NCI-H1694 treated with DMSO at 0.1 percent for 48 hours (cell line): Measurements from ENCODE around the gene KCNJ15.
"Not testable (repeated sequence)": the region's sequence is repeated elsewhere in the genome, so short reads cannot be mapped to it uniquely, and the experiment has no call there.

Experiments
- DNase-seq: peaks from one replicate; lab custom pipeline; 2025; lab: John Stamatoyannopoulos, UW

The KCNJ15 gene

GRCh38 chr21:38244885-38245869 lies 11.6 kb upstream of the KCNJ15 start:
- DNase-seq = no peak

GRCh38 chr21:38246511-38246910 lies 10.3 kb upstream of the KCNJ15 start:
- no peak for DNase-seq

GRCh38 chr21:38247054-38247453 lies 9.7 kb upstream of the KCNJ15 start:
- not testable (repeated sequence) for DNase-seq

- DNase-seq = no peak
Measured at GRCh38 chr21:38247738-38248510, 8.9 kb upstream of the KCNJ15 start.

GRCh38 chr21:38249256-38249655 lies 7.5 kb upstream of the KCNJ15 start:
- DNase-seq = no peak

- DNase-seq = no peak
Measured at GRCh38 chr21:38249696-38250278, 7.0 kb upstream of the KCNJ15 start.

GRCh38 chr21:38250991-38251418 lies 5.8 kb upstream of the KCNJ15 start:
- DNase-seq = no peak

- DNase-seq = no peak
Measured at GRCh38 chr21:38254970-38255369, 1.8 kb upstream of the KCNJ15 start.

GRCh38 chr21:38255571-38256117 lies 1.1 kb upstream of the KCNJ15 start:
- DNase-seq = no peak

GRCh38 chr21:38257667-38258066 lies 876 bp downstream of the KCNJ15 start:
- no peak for DNase-seq

- no peak for DNase-seq
Measured at GRCh38 chr21:38258521-38259485, 2.0 kb downstream of the KCNJ15 start.

- no peak for DNase-seq
Measured at GRCh38 chr21:38259665-38260064, 2.9 kb downstream of the KCNJ15 start.

- no peak for DNase-seq
Measured at GRCh38 chr21:38260426-38260825, 3.6 kb downstream of the KCNJ15 start.

- no peak for DNase-seq
Measured at GRCh38 chr21:38261851-38262250, 5.1 kb downstream of the KCNJ15 start.

- DNase-seq = no peak
Measured at GRCh38 chr21:38263493-38263892, 6.7 kb downstream of the KCNJ15 start.

- DNase-seq = no peak
Measured at GRCh38 chr21:38264571-38264970, 7.8 kb downstream of the KCNJ15 start.

- DNase-seq = no peak
Measured at GRCh38 chr21:38265166-38265565, 8.4 kb downstream of the KCNJ15 start.

- DNase-seq = no peak
Measured at GRCh38 chr21:38266732-38267131, 9.9 kb downstream of the KCNJ15 start.

GRCh38 chr21:38267136-38267755 lies 10.5 kb downstream of the KCNJ15 start:
- no peak for DNase-seq
